Colonic mucosa (tissue), 4 donors: ENCODE measurements around the gene SRRM5. TPM values are rescaled to one million over a fixed set of nuclear protein-coding genes. Genes with fewer than 3 reads are reported as not detected.
"Not testable (repeated sequence)": the region's sequence is repeated elsewhere in the genome, so short reads cannot be mapped to it uniquely, and the experiment has no call there.

Experiments used
- DNase-seq: peaks from one replicate; pipeline ENCODE4 v3.0.0-alpha.2; 2020
- H3K27ac ChIP-seq: fragments of 200-600 bp; one replicate; pipeline ENCODE4 v1.8.0; 2021
- H3K27me3 ChIP-seq: fragments of 200-600 bp; one replicate; pipeline ENCODE4 v1.8.0; 2021
- H3K36me3 ChIP-seq: fragments of 200-600 bp; one replicate; pipeline ENCODE4 v1.8.0; 2021
- H3K4me1 ChIP-seq: fragments of 200-600 bp; one replicate; pipeline ENCODE4 v1.8.0; 2021; ENCODE audit warnings: mild to moderate bottlenecking
- H3K4me3 ChIP-seq: fragments of 200-600 bp; one replicate; pipeline ENCODE4 v1.8.0; 2021
- H3K9ac ChIP-seq, 2 donors: one replicate each; pipeline ENCODE4 v1.7.0; 2013; ENCODE audit warnings: control low read depth in 2 of 2, low read depth in 2 of 2, low read length in 2 of 2
- H3K9me3 ChIP-seq: fragments of 200-600 bp; one replicate; pipeline ENCODE4 v1.8.0; 2021
- CTCF ChIP-seq: fragments of 200-600 bp; IDR thresholded peaks from one replicate; pipeline ENCODE4 v1.8.0; 2022; ENCODE audit warnings: antibody characterized with exemption, mild to moderate bottlenecking
- intact Hi-C: fragments of 100-400 bp; cut with DNase I; formaldehyde crosslinking; loops from one replicate; pipeline ENCODE4 v1.14.1; 2022
- total RNA-seq, 2 donors: library from RNA; stranded (reverse); fragmentation: NEBNext Ultra II Directional in 1 of 2; extraction: Animal tissue kit (Norgen Biotek cat#: 25700) in 1 of 2; gene quantifications; one replicate each; pipeline ENCODE4 v1.2.1, GENCODE V29; 2021
- donor health status: healthy.
- donor health status: DM: no; HTN: no; CAD: no.
- donor health status: DM: no; HTN: no; CAD: no.

Gene SRRM5
- total RNA-seq, 2 donors from 2014 or later, result 0.42 to 0.57 TPM

GRCh38 chr19:43599635-43600295, 12.1 kb upstream of the SRRM5 start:
- intact Hi-C loops, result loop anchor here (10.0 kb wide), 2 partner anchors 55 to 65 kb away; partner anchors contain the start of gene ZNF575
- H3K27ac ChIP-seq, result no peak overlapping the region
- H3K36me3 ChIP-seq, result no peaks in the 10 kb centered on the region
- H3K9me3 ChIP-seq, result no peaks in the 10 kb centered on the region
- H3K4me1 ChIP-seq, result peaks cover 12% of the 10 kb centered on the region
- no peak overlapping the region for H3K4me3 ChIP-seq
- DNase-seq, result no peak
- TF ChIP-seq CTCF, result no peak
- no peaks in the 10 kb centered on the region for H3K27me3 ChIP-seq
- no peak overlapping the region for H3K9ac ChIP-seq

GRCh38 chr19:43600326-43600725, 11.6 kb upstream of the SRRM5 start:
- not testable (repeated sequence) for DNase-seq, H3K27me3 ChIP-seq, H3K4me3 ChIP-seq, H3K9ac ChIP-seq, H3K36me3 ChIP-seq, H3K9me3 ChIP-seq, H3K27ac ChIP-seq
- intact Hi-C loops, result loop anchor here (10.0 kb wide), 1 partner anchor 54 kb away; no protein-coding TSS in a partner anchor
- peaks cover 11% of the 10 kb centered on the region for H3K4me1 ChIP-seq

- H3K4me3 ChIP-seq, result no peak overlapping the region
- H3K27ac ChIP-seq, result no peak overlapping the region
- intact Hi-C loops, result loop anchor here (10.0 kb wide), 1 partner anchor 49 kb away; no protein-coding TSS in a partner anchor
- no peak for TF ChIP-seq CTCF
- H3K36me3 ChIP-seq, result no peaks in the 10 kb centered on the region
- no peaks in the 10 kb centered on the region for H3K27me3 ChIP-seq
- no peak for DNase-seq
- no peaks in the 10 kb centered on the region for H3K9me3 ChIP-seq
- no peaks in the 10 kb centered on the region for H3K4me1 ChIP-seq
- H3K9ac ChIP-seq, result no peak overlapping the region
Observed at GRCh38 chr19:43605875-43606568, 5.9 kb upstream of the SRRM5 start.

GRCh38 chr19:43606569-43607229, 5.2 kb upstream of the SRRM5 start:
- Histone ChIP-seq H3K4me3 (no peak overlapping the region), H3K9me3 (no peaks in the 10 kb centered on the region), H3K4me1 (no peaks in the 10 kb centered on the region), H3K27me3 (no peaks in the 10 kb centered on the region), H3K27ac (no peak overlapping the region), H3K36me3 (no peaks in the 10 kb centered on the region), H3K9ac (no peak overlapping the region)
- no peak for TF ChIP-seq CTCF
- intact Hi-C loops, result loop anchor here (10.0 kb wide), 1 partner anchor 48 kb away; no protein-coding TSS in a partner anchor
- no peak for DNase-seq

- TF ChIP-seq CTCF, result no peak
- intact Hi-C loops, result loop anchor here (10.0 kb wide), 1 partner anchor 47 kb away; no protein-coding TSS in a partner anchor
- H3K36me3 ChIP-seq, result no peaks in the 10 kb centered on the region
- no peak overlapping the region for H3K4me3 ChIP-seq
- no peaks in the 10 kb centered on the region for H3K9me3 ChIP-seq
- no peaks in the 10 kb centered on the region for H3K4me1 ChIP-seq
- H3K27ac ChIP-seq, result no peak overlapping the region
- DNase-seq, result no peak
- H3K27me3 ChIP-seq, result no peaks in the 10 kb centered on the region
- H3K9ac ChIP-seq, result no peak overlapping the region
Observed at GRCh38 chr19:43607238-43608205, 4.4 kb upstream of the SRRM5 start.
